Measurements from ENCODE around the gene PIAS1.

DNA sequence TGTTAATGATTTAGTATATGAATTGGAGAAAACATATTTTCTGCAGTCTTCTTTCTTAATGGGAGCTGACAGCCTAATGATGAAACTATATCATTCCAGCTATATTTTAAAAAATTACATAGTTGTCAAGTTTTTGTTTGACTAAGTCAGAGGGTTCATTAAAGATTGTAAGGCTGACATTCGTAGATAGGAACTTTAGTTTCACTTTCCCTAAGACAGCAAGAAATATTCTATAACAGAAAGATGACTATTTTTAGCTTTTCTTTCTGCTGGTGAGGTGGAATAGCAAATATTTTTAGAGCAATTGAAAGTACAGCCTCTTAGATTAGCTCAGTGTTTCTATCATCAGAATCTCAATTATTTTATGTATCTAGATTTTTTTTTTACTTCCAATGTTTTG lies 60.2 kb downstream of the PIAS1 start:
- TF ChIP-seq EZH2 (optimal IDR thresholded peaks at IDR 0.05; ENCODE audit: low read depth, low read length) = no peak
- TF ChIP-seq, protein P1, sequence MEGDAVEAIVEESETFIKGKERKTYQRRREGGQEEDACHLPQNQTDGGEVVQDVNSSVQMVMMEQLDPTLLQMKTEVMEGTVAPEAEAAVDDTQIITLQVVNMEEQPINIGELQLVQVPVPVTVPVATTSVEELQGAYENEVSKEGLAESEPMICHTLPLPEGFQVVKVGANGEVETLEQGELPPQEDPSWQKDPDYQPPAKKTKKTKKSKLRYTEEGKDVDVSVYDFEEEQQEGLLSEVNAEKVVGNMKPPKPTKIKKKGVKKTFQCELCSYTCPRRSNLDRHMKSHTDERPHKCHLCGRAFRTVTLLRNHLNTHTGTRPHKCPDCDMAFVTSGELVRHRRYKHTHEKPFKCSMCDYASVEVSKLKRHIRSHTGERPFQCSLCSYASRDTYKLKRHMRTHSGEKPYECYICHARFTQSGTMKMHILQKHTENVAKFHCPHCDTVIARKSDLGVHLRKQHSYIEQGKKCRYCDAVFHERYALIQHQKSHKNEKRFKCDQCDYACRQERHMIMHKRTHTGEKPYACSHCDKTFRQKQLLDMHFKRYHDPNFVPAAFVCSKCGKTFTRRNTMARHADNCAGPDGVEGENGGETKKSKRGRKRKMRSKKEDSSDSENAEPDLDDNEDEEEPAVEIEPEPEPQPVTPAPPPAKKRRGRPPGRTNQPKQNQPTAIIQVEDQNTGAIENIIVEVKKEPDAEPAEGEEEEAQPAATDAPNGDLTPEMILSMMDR (IDR thresholded peaks at IDR 0.05; ENCODE audit: low read length) = no peak
- TF ChIP-seq EZH2phosphoT487 (IDR thresholded peaks at IDR 0.05; ENCODE audit: low read length) = no peak
